GM23248 (cell line): ENCODE data around the gene RADIL.

Source experiments
- EZH2 ChIP-seq: fragments of 200-600 bp; sonication (generic); IDR thresholded peaks from 2 replicates; pipeline ENCODE4 v1.6.1; 2018; ENCODE audit warnings: antibody characterized with exemption, mild to moderate bottlenecking; ENCODE audit not compliant: insufficient read depth, poor library complexity, severe bottlenecking
- EZH2phosphoT487 ChIP-seq: fragments of 200-600 bp; sonication (generic); IDR thresholded peaks from 2 replicates; pipeline ENCODE4 v1.6.1; 2018; ENCODE audit warnings: antibody characterized with exemption, moderate library complexity, mild to moderate bottlenecking, low read depth; ENCODE audit not compliant: insufficient read depth

GRCh38 chr7:4772306-4772705 lies 111.2 kb downstream of the RADIL start:
- TF ChIP-seq EZH2 = no peak
- TF ChIP-seq EZH2phosphoT487 = no peak
